GM23338 (cell line): ENCODE results near the gene KNL1.
A peak's percentile ranks its signal among the peaks of the same experiment; 100 is the strongest.

Source experiments
- CTCF ChIP-seq, 2 experiments: fragments of 200-600 bp in 1 of 2; sonication (generic) in 1 of 2; conservative IDR thresholded peaks; 2 replicates each; pipeline versions ENCODE4 v1.5.1 to v1.6.1; 2016 to 2017; ENCODE audit warnings: antibody characterized with exemption in 2 of 2, low read depth in 2 of 2, mild to moderate bottlenecking in 2 of 2, moderate library complexity in 1 of 2
- EZH2 ChIP-seq: fragments of 200-600 bp; sonication (generic); IDR thresholded peaks from one replicate; pipeline ENCODE4 v1.8.0; 2017; ENCODE audit warnings: antibody characterized with exemption, mild to moderate bottlenecking, low read depth; ENCODE audit not compliant: unreplicated experiment
- EZH2phosphoT487 ChIP-seq: fragments of 200-600 bp; sonication (generic); IDR thresholded peaks from one replicate; pipeline ENCODE4 v1.8.1; 2018; ENCODE audit warnings: antibody characterized with exemption; ENCODE audit not compliant: unreplicated experiment
- POLR2AphosphoS5 ChIP-seq: IDR thresholded peaks from 2 replicates; pipeline ENCODE4 v1.6.1; 2016; ENCODE audit warnings: antibody characterized with exemption, low read depth

- TF ChIP-seq CTCF (conservative IDR thresholded peaks at IDR 0.05; ENCODE audit: low read depth in 2 of 2) (peak; percentile 59 to 69), POLR2AphosphoS5 (no peak), EZH2 (no peak), EZH2phosphoT487 (no peak)
Observed at GRCh38 chr15:40567111-40567510, 26.9 kb upstream of the KNL1 start.
